ENCODE measurements around the gene CIAO2A.
A peak's percentile ranks its signal among the peaks of the same experiment; 100 is the strongest.

CIAO2A gene

GRCh38 chr15:64044300-64045100 is 49.1 kb downstream of the CIAO2A start:
- no peak for DNase-seq

GRCh38 chr15:64038878-64039610 is 54.6 kb downstream of the CIAO2A start:
- no peak for ATAC-seq
- DNase-seq, result no peak

More at GRCh38 chr15:64044300-64045100, 49.1 kb downstream of the CIAO2A start:
- no peak for ATAC-seq

GRCh38 chr15:64037966-64038365 is 55.7 kb downstream of the CIAO2A start:
- DNase-seq (no peak), ATAC-seq (no peak)

- no peak for DNase-seq
- ATAC-seq, result no peak
Observed at GRCh38 chr15:64037116-64037515, 56.5 kb downstream of the CIAO2A start.

- ATAC-seq, result no peak
- no peak for DNase-seq
Observed at GRCh38 chr15:64035525-64035924, 58.1 kb downstream of the CIAO2A start.

- no peak for ATAC-seq
- no peak for DNase-seq
Observed at GRCh38 chr15:64034519-64034918, 59.1 kb downstream of the CIAO2A start.

GRCh38 chr15:64032329-64032728 is 61.3 kb downstream of the CIAO2A start:
- ATAC-seq (no peak), DNase-seq (no peak)

GRCh38 chr15:64030123-64030522 is 63.5 kb downstream of the CIAO2A start:
- ATAC-seq (no peak), DNase-seq (no peak)

- no peak for DNase-seq
- ATAC-seq, result peak; percentile 77
Observed at GRCh38 chr15:64029633-64030032, 64.0 kb downstream of the CIAO2A start.

GRCh38 chr15:64029110-64029509 is 64.5 kb downstream of the CIAO2A start:
- DNase-seq, result no peak
- ATAC-seq, result peak; percentile 33

- DNase-seq, result no peak
- no peak for ATAC-seq
Observed at GRCh38 chr15:64026591-64026990, 67.0 kb downstream of the CIAO2A start.

- no peak for DNase-seq
Observed at GRCh38 chr15:64024172-64025050, 69.2 kb downstream of the CIAO2A start.

GRCh38 chr15:64023220-64023619 is 70.4 kb downstream of the CIAO2A start:
- no peak for DNase-seq
- ATAC-seq, result no peak

More at GRCh38 chr15:64024172-64025050, 69.2 kb downstream of the CIAO2A start:
- no peak for ATAC-seq

GRCh38 chr15:64022571-64022970 is 71.1 kb downstream of the CIAO2A start:
- DNase-seq, result no peak

More at GRCh38 chr15:64022571-64022970, 71.1 kb downstream of the CIAO2A start:
- no peak for ATAC-seq
